Lung (tissue), 12 donors: ENCODE data around the gene MYBBP1A. TPM values are rescaled to one million over a fixed set of nuclear protein-coding genes. Genes with fewer than 3 reads are reported as not detected.

Source experiments
- ATAC-seq: fragments of 200-7000 bp; cut with Tn5 transposase; one replicate; pipeline ENCODE4 v1.9.1; 2020; ENCODE audit warnings: moderate number of reproducible peaks; ENCODE audit not compliant: insufficient read depth, low FRiP score
- DNase-seq, 3 donors: peaks; one replicate each; pipeline ENCODE4 v3.0.0-alpha.2; 2013 to 2017
- H3K27ac ChIP-seq, 2 donors: one replicate each; pipeline ENCODE4 v1.5.1; 2013; ENCODE audit warnings: mild to moderate bottlenecking in 2 of 2, moderate library complexity in 2 of 2, control low read depth in 1 of 2, inconsistent platforms in 1 of 2, low read depth in 1 of 2, low read length in 1 of 2
- H3K27me3 ChIP-seq, 3 donors: one replicate each; pipeline ENCODE4 v1.5.1; 2013; ENCODE audit warnings: low read length in 2 of 3; ENCODE audit not compliant: control insufficient read depth in 3 of 3, insufficient read depth in 3 of 3
- H3K36me3 ChIP-seq, 4 donors: one replicate each; pipeline ENCODE4 v1.5.1; 2013; ENCODE audit warnings: low read length in 4 of 4, mild to moderate bottlenecking in 1 of 4, moderate library complexity in 1 of 4; ENCODE audit not compliant: control insufficient read depth in 4 of 4, insufficient read depth in 4 of 4
- H3K4me1 ChIP-seq, 5 donors: one replicate each; pipeline ENCODE4 v1.5.1; 2013; ENCODE audit warnings: low read length in 5 of 5, mild to moderate bottlenecking in 2 of 5, moderate library complexity in 1 of 5; ENCODE audit not compliant: control insufficient read depth in 5 of 5, insufficient read depth in 5 of 5
- H3K4me3 ChIP-seq: one replicate; pipeline ENCODE4 v1.5.1; 2013; ENCODE audit warnings: mild to moderate bottlenecking, control low read depth, moderate library complexity
- H3K9ac ChIP-seq, 2 donors: one replicate each; pipeline ENCODE4 v1.5.1; 2013; ENCODE audit warnings: low read length in 2 of 2, control low read depth in 1 of 2; ENCODE audit not compliant: insufficient read depth in 1 of 2
- H3K9me3 ChIP-seq, 4 donors: one replicate each; pipeline ENCODE4 v1.5.1; 2013; ENCODE audit warnings: low read length in 3 of 4, mild to moderate bottlenecking in 1 of 4, moderate library complexity in 1 of 4; ENCODE audit not compliant: control insufficient read depth in 4 of 4, insufficient read depth in 3 of 4
- CTCF ChIP-seq: IDR thresholded peaks from 2 replicates; pipeline ENCODE4 v1.5.1; 2012; ENCODE audit warnings: mild to moderate bottlenecking; ENCODE audit errors: control extremely low read depth, extremely low read depth
- WGBS, 2 donors: extraction: QIAGEN DNeasy Blood & Tissue Kit; methylation state at CpG; one replicate each; pipeline ENCODE4 v1.1.7; 2013; 5-methylcytosine and 5-hydroxymethylcytosine counted together
- polyA plus RNA-seq, 2 donors: library from polyadenylated mRNA; stranded (reverse); fragments of 200-250 nt; gene quantifications; one replicate each; pipeline ENCODE4 v1.2.1, GENCODE V29; 2013
- total RNA-seq, 2 donors: library from RNA; depleted of rRNA in 1 of 2; stranded (reverse); fragments of >200 nt in 1 of 2; gene quantifications; one replicate each; pipeline ENCODE4 v1.2.1, GENCODE V29; 2014 to 2021
- donor health status: control.
- donor health status: control.
- donor health status: Bipolar disorder and iron deficiency.
- donor health status: healthy.
- donor health status: DM: yes; HTN: yes; CAD: no.

Gene MYBBP1A
- total and polyA plus RNA-seq, 4 donors = 21.2 to 71.7 (median 34.4) TPM

- TF ChIP-seq CTCF = no peak
- H3K9ac ChIP-seq = no peak overlapping the region
- H3K27me3 ChIP-seq = no peaks in the 10 kb centered on the region
- peaks cover 0 to 4% (median 0%) of the 10 kb centered on the region in 4 donors for H3K36me3 ChIP-seq
- H3K9me3 ChIP-seq = no peaks in the 10 kb centered on the region
- H3K4me3 ChIP-seq = no peak overlapping the region
- no peak for ATAC-seq
- H3K4me1 ChIP-seq = peaks cover 0 to 32% (median 26%) of the 10 kb centered on the region in 5 donors
- WGBS, 2 donors = 83 to 93% methylated on average over 8 of the region's 8 CpGs
- no peak for DNase-seq
- no peak overlapping the region for H3K27ac ChIP-seq
These were observed 31.2 kb downstream of the MYBBP1A start for GRCh38 chr17:4523946-4524345.

GRCh38 chr17:4522661-4523060 is 32.5 kb downstream of the MYBBP1A start:
- 69 to 86% methylated on average over 6 of the region's 6 CpGs for WGBS, 2 donors
- no peak for ATAC-seq
- H3K27ac ChIP-seq = peak overlapping the region; percentile 38 to 47
- no peak overlapping the region for H3K4me3 ChIP-seq
- no peaks in the 10 kb centered on the region for H3K27me3 ChIP-seq
- no peaks in the 10 kb centered on the region for H3K9me3 ChIP-seq
- peaks cover 0 to 4% (median 0%) of the 10 kb centered on the region in 4 donors for H3K36me3 ChIP-seq
- H3K4me1 ChIP-seq = peaks cover 0 to 32% (median 28%) of the 10 kb centered on the region in 5 donors
- H3K9ac ChIP-seq = no peak overlapping the region
- DNase-seq = peak in 1 of 3 donors; percentile 48
- TF ChIP-seq CTCF = no peak

DNA sequence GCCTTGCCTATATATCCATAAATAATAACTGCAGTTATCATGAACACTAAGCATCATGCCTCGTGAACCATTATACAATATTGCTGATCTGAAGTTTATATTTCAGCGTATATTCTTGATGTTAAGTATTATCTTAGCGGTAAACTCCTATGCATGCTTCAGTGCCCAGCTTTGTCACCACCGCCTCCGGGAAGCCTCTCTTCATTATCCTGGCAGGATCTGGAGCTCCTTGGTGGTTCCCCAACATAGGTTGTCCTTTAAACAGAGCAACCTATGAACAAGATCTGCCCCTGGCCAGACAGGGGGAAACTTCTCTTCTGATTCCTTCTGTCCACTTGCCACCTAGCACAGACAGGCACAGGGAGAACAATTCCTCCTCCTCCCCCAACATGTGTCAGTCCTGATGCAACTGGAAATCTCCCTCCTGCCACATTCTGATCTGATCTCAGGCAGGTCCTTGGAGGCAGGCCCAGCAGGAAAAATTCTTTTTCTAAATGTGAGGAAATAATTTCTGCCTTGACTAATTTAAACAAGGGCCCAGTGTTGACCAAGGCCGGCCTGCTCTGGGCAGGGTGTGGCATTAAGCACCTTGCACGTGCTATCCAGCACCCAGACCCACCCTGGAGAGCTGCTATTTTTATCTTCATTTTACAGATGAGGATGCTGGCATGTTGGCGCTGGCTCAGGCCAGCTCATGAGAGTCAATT is 34.1 kb downstream of the MYBBP1A start:
- TF ChIP-seq CTCF = no peak
- WGBS, 2 donors = 69 to 85% methylated on average over 8 of the region's 8 CpGs
- peak overlapping the region in 1 of 2 donors; percentile 93 for H3K27ac ChIP-seq
- peaks cover 0 to 35% (median 31%) of the 10 kb centered on the region in 5 donors for H3K4me1 ChIP-seq
- H3K36me3 ChIP-seq = peaks cover 0 to 4% (median 0%) of the 10 kb centered on the region in 4 donors
- no peaks in the 10 kb centered on the region for H3K9me3 ChIP-seq
- H3K9ac ChIP-seq = peak overlapping the region in 1 of 2 donors; percentile 34
- ATAC-seq (peak; percentile 69), DNase-seq (peak in 1 of 3 donors; percentile 63)
- no peaks in the 10 kb centered on the region for H3K27me3 ChIP-seq
- no peak overlapping the region for H3K4me3 ChIP-seq
